HG03521 (cell line): Measurements from ENCODE around the gene G3BP1.
"Not testable (repeated sequence)": the region's sequence is repeated elsewhere in the genome, so short reads cannot be mapped to it uniquely, and the experiment has no call there.

Source experiments
- ATAC-seq: cut with Tn5 transposase; IDR thresholded peaks from one replicate; pipeline ENCODE4 v1.9.1; 2021; ENCODE audit warnings: mild to moderate bottlenecking, moderate library complexity; ENCODE audit not compliant: unreplicated experiment

G3BP1 gene

DNA sequence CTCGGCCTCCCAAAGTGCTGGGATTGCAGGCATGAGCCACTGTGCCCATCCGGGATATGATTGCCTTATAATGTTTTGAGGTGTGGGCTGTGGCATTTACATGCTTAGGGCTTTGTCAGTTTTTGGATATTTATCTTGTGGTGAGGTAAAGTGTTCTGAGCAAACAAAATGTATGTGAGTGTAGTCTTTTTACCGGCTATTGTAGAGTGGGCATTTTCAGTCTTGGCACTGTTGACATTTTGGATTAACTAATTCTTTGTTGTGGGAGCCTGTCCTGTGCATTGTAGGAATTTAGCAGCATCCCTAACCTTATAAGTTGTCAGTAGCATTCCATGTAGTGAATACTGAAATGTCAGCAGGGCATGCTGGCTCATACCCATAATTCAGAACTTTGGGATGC lies 21.6 kb downstream of the G3BP1 start:
- ATAC-seq = no peak

DNA sequence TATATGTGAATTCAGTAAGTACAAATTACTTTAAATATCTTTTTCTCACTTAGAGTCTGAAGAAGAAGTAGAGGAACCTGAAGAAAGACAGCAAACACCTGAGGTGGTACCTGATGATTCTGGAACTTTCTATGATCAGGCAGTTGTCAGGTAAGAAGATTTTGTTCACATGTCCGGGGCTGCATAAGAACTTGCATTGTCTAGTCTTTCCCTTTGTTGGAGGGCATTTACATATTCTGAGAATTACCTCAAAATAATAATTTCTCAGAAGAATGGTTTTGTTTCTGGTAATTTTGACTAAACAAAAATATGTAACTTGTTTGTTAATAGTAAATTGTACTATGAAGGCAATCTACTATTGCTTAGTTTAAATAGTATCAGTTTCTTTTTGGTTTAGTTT lies 23.7 kb downstream of the G3BP1 start:
- no peak for ATAC-seq

DNA sequence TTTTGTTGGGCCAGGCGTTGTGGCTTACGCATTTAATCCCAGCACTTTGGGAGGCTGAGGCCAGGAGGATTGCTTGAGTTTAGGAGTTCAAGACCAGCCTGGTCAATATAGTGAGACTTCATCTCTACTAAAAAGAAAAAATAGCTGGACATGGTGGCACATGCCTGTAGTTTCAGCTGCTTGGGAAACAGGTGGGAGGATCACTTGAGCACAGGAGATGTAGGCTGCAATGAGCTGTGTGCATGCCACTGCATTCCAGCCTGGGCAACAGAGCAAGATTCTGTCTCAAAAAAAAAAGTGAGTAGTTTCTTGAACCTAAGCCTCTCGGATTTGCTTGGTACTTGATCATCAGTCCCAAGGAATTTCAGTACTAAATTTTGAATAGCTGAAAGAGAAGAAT lies 26.9 kb downstream of the G3BP1 start:
- ATAC-seq = no peak

DNA sequence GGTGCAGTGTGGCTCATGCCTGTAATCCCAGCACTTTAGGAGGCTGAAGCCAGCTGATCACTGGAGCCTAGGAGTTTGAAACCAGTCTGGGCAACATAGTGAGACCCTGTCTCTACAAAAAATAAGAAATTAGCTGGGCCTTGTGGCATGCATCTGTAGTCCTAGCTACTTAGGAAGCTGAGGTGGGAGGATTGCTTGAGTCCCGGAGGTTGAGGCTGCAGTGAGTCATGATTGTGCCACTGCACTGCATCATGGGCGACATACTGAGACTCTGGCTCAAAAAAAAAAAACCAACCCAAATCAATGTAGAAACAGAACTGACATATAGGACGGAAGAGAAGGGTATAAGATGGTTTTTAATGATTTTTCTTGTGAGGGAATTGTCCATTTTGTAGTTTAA lies 27.7 kb downstream of the G3BP1 start:
- ATAC-seq = no peak

DNA sequence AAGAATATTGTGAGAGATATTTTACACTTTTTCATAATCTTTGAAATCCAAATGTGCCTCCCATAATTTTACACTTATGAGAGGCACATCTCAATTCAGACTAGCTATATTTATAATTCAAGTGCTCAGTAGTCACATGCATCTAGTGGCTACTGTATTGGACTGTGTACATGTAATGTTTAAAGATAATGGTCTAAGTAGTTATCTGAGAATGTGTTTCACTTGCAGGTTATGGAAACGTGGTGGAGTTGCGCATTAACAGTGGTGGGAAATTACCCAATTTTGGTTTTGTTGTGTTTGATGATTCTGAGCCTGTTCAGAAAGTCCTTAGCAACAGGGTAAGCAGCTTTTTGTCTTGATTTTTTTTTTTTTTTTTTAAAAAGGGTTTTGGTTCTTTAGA lies 28.8 kb downstream of the G3BP1 start:
- no peak for ATAC-seq

DNA sequence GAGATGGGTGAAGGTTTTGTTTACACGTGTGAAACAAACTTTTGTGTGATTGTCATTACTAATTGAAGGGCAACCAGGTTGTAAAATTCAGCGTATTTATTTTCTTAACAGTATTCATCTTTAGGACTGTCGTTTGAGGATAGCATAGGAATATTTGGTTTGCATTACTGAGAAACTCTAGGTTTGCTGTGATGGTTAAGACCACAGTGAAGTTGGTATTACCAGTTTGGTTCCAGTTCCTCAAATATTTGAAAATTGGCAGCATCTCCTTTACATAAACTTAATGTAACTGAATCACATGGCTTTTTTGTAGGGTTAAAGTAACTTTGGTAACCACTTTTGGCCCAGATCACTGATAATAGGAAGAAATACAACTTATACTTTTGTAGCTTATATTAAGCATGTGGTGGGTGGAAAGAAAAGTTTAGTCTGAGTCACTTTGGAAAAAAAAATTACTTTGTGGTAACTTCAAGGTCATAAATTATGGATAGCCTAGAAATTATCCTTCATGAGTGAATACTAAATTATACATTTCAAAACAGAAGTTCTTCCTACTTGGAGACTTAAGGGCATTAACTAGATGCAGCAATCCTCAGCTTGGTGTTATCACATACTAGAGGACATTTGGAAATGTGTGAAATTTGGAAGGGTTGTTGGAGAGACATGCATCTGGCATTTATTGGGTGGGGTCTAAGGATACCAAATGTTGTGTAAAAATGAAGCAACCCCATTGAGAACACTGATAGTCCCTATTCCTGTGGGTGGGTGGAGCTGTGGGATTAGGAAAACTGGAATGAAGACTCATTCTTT lies 33.9 kb downstream of the G3BP1 start:
- ATAC-seq = no peak

DNA sequence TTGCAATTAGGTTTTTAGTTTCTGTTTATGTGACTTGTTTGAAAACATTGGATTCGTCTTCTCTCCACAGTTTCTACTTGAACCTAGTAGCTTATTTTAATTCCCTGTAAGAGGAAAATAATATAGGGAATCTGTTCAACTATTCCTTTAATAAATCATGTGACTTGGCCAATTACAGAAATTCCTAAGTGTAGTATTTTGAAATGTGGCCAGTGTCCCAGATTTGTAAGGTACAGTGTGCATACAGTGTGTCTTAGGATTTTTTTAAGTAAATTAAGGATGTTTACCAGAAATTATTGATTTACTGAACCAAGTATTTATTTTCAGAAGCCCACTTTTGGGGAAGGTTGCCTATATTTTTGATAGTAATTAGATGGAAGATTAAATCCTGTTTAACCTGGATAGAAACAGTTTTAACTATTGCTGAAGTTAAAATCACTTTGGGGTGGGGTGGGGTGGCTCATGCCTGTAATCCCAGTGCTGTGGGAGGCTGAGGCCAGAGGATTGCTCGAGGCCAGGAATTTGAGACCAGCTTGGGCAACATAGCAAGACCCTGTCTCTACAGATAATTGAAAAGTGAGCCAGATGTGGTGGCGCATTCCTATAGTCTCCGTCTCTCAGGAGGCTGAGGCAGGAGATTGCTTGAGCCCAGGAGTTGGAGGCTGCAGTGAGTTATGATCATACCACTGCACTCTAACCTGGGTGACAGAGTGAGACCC lies 36.9 kb downstream of the G3BP1 start:
- no peak for ATAC-seq

DNA sequence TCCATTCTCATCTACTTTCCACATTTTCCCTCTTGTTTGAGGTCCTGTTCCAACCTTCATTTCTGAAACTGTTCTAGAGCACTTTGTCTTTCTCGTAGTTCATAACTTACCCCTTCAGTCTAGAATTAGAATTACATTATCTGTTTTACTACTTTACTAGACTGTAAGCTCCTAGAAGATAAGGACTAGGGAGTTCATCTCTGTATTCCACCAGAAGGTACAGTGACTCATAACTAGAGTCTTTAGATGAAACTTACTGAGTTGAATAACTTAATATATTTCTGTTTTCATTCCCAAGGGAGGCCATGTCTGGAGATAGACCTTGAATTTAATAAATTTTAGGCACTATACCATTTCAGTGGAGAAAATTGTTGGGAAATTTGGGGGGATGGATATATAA lies 38.7 kb downstream of the G3BP1 start:
- no peak for ATAC-seq

DNA sequence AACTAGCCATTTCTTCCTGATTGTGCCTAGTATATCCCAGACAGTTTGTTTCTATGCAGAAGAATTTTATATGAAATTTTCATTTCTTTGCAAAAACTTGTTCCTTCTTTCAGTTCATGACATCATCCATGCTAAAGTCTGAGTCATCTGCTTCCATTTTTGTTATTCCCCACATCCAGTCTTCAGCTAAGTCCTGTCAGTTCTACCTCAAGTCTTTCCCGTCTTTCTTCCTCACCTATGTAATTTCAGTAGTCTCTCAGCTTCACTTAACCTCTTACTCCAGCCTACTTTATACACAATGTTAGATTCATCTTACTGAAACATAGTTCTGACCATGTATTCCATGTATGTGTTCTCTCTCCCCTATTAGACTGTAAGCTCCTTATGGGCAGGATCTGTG lies 39.1 kb downstream of the G3BP1 start:
- ATAC-seq = no peak

DNA sequence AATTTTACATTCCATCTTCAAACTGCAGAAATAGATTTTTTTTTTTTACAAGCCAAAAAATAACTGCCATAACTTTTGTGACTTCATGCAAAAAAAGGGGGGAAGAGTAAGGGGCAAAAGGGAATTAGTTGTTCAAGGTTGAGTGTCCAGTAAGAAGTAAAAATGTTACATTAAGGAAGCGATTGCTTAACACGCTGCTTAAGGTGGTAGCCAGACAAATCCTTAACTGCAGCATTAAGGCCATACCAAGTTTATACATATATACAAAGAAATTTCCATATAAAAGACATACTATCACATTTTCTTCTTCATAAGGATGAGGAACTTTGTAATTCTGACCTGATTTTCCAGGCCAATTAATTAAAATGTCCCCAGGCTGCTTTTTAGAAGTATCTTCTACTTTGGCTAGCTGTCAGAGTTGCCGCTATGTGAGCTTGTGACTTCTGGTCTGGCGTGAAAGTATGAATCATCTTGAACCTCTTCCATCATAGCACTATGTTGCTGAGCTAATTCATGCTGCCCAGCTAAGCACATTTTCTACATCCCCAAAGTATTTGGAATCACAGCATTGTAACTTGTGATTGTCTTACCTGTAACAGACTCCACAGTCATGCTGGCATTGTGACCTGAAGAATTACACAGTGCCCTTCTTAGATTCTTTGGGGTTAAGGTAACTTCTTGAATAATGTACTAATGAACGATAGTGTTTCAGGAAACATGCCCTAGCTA lies 40.0 kb downstream of the G3BP1 start:
- no peak for ATAC-seq

DNA sequence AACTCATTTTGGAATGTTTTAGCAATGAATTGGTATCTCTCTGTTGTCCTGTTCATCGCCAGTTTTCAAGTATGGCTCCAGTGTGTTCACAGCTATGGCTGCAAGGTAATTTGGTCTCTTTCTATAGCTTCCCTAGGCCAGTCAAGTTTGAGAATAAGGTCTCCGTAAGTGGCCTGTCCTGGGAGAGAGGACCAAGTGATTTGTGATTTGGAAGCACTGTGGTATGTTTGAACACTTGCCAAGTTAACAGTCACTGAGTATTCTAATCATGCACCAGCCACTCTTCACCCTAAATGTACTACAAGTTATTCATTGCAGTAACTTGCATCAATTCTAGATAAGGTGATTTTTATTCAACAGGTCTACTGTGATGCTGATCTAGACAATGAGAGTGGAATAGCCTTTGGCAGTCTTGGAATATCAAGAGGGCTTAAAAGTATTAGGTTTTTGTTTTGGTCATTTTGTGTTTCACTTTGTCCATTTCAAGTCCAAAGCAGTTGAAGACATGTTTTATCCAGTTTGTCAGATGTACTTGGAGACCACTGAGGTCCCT lies 41.1 kb downstream of the G3BP1 start:
- ATAC-seq = no peak

DNA sequence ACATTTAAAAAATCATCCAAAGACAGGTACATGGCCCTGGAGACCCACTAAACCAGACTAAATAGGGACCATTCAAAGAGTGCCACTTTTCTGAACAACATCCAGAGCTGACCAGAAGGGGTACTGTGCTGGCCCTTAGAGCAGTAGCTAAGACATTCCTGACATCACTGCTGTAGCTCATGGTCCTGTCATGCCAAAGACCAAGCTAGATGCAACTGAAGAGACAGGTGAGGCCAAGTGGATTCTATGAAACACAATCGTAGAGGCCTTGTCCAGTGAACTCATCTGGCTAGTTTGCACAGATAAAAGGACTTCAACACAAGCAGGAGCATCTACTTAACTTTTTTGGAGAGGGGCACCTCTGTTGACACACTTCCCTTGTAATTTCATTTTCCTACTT lies 43.3 kb downstream of the G3BP1 start:
- ATAC-seq = no peak

DNA sequence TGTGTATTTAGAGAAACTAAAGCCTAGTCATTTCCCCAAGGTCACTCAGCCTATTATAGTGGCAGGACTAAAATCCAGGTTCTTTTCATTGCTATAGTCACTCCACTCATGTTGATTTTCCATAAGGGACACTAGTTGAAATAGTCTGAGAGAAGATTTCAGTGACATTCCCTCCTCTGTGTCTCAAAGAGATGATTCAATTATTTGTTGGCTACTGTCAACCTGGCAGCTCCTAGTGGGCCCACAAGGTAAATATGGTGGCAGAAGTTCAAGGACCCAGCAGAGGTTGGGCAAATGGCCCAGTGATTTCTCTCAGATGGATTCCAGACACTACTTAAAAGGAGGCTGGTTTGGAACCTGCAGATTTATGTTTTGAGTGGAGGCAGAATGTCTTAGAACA lies 48.1 kb downstream of the G3BP1 start:
- ATAC-seq = no peak

DNA sequence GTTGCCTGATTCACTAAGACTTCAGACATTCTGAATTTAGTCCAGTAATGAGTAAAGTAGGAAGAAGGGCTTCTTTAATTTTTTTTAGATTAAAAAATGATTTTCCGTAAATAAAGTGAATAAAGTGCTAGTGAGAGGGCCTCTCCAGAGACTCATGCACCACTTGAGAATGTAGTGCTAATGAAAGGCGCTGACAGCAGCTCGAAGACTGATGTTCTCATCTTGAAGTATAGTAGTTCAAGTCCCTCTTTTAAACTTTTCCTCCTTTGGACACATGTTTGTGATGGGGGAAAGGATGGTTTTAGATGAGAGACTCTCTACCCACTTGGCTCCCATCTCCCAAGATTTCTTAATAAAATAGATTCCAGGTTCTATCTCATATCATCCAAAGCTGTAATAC lies 48.5 kb downstream of the G3BP1 start:
- no peak for ATAC-seq

DNA sequence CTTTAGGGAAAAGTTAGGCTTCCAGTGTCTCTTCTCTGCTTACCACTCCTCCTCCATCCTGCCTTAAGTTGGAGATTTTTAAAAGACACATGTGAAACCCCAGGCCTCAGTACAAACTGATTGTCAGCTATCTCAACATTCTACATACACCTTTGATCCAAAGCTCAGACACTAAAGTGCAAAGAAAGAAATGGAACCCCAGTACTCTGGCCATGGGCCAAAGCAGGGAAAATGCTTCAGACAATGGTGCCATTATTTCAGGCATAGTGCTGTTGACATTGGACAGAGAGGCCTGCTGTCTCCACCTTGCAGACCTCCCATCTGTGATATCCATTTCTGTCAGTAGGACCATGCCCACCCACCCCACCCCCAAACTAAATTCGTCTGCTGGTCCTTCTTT lies 49.1 kb downstream of the G3BP1 start:
- no peak for ATAC-seq

DNA sequence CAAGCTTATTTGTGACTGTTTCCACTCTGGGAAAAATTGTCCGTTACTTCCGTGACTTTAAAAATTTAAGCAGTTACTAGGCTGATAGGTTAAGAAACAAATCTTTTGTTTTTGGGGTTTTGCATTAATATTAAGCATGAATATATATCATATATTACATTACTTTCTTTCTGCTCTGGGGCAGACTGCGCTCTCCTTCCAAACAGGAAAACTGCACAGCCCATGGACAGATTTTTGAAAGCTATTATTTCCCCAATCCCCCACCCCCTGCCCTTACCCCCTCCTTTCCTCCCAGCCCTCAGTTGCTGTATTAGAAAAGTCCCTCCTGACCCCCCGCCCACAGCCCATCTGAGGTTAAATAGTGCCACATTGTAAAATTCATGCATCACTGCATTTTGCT lies 50.4 kb downstream of the G3BP1 start:
- ATAC-seq = no peak

DNA sequence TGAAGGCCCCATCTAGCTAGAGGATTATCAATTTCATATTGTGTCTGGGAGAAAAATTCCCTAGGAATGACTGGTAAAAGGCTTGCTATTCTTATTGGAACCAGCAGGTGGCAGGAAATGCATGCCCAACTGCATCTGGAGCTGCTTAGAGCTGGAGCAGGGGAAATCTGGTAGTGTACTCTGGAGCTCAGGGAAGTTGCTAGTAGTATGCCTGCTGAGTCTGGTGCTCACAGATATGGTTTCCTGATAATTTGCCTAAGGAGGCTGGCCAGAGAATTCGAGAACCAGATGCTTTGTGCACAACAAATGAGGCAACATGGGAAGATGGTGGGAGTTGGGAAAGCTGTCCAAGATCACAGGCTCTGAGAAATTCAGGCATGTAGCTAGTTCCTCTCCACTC lies 53.7 kb downstream of the G3BP1 start:
- no peak for ATAC-seq

DNA sequence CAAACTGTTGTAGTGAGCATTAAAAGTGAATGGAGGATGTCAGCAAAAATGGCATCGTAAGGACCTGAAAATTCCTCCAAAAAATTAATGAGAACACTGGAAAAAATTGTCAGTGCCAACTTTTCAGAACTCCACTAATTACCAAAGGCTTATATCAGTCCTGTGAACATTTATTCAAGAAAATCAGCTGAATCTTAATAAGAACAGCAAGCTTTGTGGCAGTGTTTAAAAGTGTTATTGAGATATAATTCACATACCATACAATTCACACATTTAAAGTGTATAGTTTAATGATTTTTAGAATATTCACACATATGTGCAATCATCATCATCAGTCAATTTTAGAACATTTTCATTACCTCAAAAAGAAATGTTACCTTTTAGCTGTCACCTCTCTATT lies 57.6 kb downstream of the G3BP1 start:
- no peak for ATAC-seq

DNA sequence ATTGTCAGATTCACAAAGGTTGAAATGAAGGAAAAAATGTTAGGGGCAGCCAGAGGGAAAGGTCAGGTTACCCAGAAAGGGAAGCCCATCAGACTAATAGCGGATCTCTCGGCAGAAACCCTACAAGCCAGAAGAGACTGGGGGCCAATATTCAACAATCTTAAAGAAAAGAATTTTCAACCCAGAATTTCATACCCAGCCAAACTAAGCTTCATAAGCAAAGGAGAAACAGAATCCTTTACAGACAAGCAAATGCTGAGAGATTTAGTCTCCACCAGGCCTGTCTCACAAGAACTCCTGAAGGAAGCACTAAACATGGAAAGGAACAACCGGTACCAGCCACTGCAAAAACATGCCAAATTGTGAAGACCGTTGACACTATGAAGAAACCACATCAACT lies 61.1 kb downstream of the G3BP1 start:
- not testable (repeated sequence) for ATAC-seq

DNA sequence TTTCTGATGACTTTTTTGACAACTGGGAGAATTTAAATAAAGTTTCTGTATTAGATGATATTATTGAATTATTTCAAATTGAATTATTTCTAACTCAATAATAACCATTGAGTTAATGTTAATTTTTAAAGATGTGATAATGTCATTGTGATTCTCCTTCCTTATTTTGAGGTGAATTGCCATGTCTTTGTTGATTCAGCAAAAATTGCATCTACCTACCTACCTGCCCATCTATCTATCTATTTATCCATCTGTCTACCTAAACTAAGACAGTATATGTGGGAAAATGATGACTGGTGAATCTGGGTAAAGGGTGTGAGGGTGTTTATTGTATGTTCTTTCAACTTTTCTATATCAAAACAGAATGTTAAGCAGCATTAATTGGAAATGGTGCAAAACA lies 75.0 kb downstream of the G3BP1 start:
- ATAC-seq = no peak

DNA sequence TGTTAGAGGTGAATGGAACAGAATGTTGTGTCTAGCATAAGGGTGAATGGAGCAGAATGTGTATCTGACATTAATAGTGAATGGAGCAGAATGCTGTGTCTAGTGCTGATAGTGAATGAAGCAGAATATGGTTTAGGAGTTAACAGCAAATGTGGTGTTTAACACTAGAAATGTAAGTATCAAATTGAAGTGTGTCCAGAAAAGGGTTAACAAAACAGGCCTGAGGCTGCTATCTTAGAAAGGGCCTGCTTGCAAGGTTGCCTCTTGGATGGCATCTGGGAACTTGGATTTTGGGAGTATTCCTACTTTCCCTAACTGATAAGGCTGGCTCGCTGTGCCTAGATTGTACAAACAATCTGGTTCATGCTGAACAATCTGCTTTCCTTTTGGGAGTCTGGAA lies 76.1 kb downstream of the G3BP1 start:
- no peak for ATAC-seq

DNA sequence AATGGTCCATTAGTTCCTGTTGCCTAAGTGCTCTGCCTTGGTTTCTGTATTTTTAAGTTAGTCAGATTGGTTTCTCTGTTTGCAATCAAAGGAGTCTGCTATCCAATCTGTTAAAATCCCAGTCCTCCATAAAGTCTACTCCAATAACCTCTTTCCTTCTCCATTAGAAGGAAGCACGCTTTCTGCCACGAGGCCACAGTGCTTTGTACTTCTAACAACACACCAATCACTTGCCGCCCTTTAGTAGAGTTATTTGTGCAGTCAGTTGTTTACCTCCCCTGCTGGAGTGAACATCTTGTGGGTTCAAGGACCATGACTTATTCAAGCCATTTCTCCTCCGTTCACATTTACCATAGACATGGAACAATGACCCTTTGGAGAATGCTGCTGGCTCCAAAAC lies 83.9 kb downstream of the G3BP1 start:
- no peak for ATAC-seq
